ENCODE measurements around the gene BMP4. TPM values are rescaled to one million over a fixed set of nuclear protein-coding genes. Genes with fewer than 3 reads are reported as not detected.

The BMP4 gene
- polyA plus RNA-seq, 10 donors, result 11.5 to 29.2 (median 18.5) TPM

GRCh38 chr14:53947452-53948204 lies 9.0 kb downstream of the BMP4 start:
- DNase-seq, result peak in 2 of 3 donors; percentile 34 to 57

DNA sequence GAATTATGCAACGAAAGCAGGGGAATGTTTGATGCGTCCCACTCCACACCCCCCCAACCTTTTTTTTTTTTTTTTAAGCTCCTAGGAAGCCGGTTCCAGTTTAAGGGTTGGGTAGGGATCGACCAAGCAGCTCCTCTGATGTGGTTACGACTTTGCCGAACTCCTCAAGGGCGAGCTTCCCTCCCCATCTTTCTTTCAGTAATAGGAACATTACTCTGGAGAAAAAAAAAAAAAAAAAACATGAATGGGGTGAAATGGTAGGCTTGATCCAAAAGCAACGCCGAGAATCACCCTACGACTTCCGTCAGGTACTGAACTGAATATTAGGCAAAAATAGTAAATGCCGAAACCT lies 9.6 kb downstream of the BMP4 start:
- DNase-seq, result peak in 1 of 3 donors; percentile 54

DNA sequence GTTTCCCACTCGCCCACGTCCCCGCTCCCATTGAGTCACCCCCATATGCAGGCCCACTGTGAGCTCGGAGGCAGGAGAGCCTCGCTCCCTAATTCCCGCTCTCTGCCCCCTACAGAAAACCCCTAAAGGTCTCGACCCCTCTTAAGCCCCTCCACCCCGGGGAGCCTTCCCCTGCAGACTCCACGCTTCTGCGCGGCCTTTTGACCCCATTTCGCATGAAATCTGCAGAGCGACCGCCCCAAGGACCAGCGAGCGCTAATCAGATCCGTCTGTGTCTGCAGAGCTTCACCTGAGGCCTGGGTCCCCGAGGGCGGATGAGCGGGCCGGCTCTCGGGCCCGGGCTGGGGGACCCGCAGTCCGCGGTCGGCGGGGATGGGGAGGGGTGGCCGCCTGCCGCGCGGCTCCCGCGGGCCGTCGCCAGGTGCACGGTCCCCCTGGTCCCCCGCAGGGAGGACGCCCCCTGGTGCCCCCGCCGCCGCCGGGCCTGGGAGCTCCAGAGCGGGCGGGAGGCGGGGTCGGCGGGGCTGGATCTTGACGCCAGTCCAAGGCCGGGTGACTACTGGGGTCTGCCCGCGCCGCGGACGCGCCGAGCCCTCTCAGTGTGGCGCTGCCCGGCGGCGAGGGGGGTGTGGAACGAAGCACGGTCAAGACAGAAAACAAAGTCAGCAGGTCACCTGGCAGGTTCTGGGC lies 10.1 kb downstream of the BMP4 start:
- peak in 1 of 3 donors; percentile 47 for DNase-seq

DNA sequence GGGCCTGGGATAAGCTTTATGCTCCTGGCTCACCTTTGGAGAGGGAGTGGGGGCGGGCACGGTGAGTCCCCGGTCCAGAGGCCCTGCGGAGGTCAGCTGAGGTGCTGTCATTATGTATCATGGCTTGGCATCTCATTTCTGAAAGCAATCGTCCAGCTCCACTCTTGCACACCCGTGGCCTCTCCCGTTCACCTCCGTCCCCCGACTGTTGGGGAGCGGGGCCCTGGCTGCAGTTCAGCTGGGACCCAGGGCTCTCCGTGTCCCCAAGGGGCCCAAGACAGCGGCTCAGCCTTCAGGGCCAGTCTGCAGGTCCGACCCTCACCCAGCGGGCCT lies 10.6 kb downstream of the BMP4 start:
- no peak for DNase-seq

- DNase-seq, result no peak
Measured at GRCh38 chr14:53943751-53944083, 12.9 kb downstream of the BMP4 start.

DNA sequence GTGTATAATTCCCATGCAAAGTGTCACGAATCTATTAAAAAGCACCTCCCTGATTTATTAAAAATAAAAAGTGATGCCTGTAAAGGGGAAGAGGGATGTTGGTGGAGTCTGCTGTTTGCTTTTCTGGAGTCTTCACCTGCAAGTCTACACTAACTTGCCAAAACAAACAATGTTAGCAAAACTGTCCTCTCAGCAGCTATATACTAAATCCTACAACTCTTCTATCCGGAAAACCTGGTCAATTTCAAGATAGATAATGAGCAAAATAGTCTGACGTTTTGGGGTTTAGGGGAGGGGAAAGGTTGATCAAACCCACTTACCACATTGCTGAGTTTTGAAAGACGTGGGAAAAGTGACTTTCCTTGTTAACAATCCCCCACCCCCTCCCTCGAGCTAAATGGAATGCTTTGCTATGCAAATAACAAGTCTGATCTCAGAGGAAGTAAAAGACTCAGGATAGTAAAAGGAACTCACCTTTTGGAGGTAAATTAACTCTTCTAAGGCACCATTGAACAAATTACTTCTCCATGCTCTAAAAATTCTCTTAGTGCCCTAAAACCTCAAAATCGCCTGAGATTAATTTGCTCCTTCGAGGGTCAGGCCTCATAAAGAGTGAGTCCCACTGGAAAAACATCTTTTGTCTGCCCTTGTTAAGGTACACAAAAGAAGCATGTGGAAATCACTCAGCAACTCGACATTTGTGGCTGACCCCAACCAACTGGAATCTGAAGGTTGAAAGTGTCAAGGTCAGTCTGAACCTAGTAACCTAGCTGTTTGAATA lies 13.5 kb downstream of the BMP4 start:
- no peak for DNase-seq

DNA sequence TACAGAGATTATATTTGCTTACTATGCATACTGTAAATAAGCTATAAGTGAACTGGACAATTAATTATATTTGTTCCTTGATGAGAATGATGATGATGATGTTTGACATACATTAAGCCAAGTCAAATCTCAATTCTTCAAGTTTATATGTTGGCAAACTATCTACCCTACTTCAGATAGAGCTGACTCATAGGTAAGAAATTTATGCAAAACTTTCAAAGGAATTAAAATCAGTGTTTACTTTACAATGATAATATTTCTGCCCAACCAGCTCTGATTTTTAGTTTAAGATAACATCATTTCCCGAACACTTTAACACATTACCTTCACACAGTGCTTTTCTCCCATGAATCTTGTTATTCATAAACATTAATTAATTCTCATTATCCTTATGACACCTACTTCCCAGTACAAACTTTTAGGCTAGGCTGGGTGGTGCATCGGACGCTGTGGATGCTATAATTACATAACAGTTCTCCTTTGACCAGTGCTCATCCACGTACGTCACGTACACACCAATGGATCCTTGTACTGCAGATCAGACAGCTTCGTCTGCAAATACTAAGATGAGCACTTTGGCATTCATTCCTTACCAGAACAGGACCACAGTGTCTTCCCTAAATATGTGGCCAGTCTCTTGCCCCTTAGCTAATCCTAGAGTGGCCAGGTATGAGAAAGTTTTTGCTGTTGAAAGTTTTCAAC lies 18.3 kb downstream of the BMP4 start:
- no peak for DNase-seq

GRCh38 chr14:53934778-53935414 lies 21.7 kb downstream of the BMP4 start:
- DNase-seq, result no peak

GRCh38 chr14:53932966-53933365 lies 23.7 kb downstream of the BMP4 start:
- DNase-seq, result no peak

DNA sequence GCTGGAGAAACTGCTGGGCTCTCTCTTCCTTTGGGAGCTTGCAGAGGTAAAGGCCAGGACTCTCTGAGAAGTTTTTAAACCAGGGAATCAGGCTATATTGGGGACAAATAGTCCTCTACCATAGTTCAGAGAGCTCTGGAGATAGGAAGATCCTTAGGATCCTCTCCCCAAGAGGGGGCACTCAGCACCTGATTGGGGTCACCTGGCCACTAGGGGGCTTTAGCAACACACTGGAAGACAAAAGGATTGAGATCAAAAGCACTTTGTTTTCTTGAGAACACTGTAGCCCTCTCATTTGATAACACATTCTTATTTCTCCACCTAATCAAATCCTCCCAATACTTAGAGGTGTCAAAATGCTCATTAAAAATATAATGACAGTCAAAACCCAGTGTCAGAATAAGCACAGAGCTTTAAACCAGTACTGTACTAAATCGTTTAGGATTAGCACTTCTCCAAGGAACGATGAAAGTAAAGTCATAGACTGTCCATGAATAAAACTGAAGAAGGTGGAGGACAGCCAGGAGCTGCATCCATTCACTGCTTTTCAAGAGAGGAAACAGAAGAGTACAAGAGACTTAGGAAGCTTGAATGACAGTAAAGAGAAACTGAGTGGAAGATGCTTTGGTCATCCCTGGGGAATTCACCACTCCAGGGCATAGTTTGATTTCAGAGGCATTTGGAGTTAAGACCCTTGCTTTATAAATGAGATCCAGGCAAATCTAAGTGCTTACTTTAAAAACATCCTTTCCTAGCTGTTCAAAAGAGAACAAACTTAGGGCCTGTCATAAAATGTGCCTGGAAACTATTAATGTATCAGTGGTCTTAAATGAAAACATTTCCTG lies 26.5 kb downstream of the BMP4 start:
- peak in 1 of 3 donors; percentile 32 for DNase-seq

DNA sequence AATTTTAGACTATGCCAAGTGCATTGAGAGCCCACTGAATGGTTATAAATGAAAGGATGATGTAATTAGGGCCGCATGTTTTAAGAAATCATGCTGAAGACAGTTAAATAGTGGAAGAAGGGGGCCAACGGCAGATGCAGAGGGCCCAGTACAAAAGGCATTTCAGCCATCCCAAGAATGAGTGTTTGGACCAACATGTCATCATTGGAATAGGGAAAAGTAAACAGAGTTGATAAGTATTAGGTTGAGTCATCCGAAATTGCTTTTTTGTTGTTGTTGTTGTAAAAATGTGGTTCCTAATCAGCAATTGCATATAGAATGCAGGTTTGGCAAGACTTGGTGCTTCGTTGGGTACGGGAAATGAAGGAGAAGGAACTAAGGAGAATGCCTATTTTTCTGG lies 29.5 kb downstream of the BMP4 start:
- DNase-seq, result no peak

DNA sequence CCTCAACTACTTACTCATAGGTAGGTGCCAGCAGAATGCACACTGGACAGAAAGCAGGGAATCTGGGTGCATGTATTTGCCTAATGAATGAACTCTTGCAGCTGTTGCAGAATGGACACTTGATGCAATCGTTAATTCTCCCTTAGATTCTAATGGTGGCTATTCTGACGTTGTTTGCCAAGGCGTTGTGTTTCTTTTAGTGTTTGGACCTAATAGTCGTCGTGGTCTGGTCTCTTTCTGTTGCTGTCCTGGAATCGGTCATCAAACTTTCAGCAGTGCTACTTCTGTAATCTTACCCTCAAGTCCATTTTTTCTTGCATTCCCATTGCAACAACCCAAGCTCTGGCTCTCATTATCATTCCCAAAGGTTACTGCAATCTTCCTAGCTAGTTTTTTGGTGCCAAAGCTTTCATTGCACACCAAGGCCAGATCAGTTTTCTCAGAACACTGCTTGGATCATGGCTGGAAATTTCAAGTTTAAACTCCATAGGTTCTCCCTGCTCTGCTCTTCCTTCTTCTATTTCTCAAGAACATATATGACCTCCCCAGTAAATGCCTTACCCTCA lies 31.3 kb downstream of the BMP4 start:
- no peak for DNase-seq

DNA sequence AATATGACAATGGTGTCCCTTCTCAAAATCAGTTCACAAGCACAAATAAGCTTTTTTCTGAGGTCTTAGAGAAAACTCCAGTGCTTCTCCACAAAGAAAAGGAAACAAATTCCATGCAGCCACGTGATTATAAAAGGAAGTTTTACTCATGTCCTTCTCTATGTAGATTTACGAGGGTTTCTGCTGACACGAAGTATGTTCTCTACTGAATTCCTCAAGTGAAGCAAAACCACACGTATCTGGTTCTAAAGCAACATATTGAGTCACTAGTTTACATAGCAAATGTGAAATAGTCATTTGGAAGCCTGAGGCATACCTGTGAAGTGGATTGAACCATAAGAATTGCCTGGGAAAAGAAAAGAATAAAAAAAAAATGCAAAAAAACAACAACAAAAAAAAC lies 31.9 kb downstream of the BMP4 start:
- peak in 1 of 3 donors; percentile 72 for DNase-seq

GRCh38 chr14:53921027-53921426 lies 35.6 kb downstream of the BMP4 start:
- DNase-seq, result no peak

GRCh38 chr14:53916239-53916638 lies 40.4 kb downstream of the BMP4 start:
- no peak for DNase-seq

GRCh38 chr14:53915364-53916014 lies 41.1 kb downstream of the BMP4 start:
- no peak for DNase-seq

GRCh38 chr14:53912021-53912420 lies 44.6 kb downstream of the BMP4 start:
- peak in 1 of 3 donors; percentile 29 for DNase-seq

DNA sequence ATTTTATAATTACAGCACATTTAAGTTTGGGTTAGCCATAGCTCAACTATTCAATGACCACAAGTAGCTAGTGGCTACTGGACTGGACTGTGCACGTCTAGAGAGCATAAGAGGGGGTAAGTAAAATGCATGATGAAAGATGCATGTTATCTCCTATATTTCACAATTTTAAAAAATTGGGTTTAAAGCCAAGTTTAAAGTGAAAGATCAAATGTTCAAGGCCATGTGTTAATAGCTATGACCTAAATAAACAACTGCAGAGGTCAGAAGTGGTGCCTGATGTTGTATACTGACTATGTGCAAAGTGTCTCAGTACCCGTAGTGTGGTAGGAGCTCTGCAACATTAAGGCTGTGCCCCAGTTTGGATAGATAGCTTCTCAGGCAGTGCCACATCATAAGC lies 48.2 kb downstream of the BMP4 start:
- DNase-seq, result no peak

GRCh38 chr14:53902307-53902706 lies 54.3 kb downstream of the BMP4 start:
- no peak for DNase-seq

DNA sequence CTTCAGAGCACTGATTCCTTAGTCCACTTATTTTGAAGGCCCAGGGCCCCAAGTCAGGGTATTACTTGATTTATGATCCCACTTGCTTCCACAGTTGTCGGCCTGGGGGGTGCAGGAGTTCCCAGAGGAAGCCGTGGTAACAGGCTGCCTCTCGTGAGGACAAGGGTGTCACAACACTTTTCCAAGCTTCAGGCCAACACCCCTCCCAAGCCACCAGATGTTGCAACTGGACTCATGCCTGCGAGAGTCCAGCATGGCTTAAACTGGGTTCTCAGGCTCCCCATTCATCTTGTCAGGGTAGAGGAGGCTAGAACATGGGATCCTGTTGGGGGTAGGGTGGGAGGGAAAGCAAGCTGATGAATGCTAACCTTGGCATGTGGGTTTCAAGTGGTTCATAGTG lies 56.1 kb downstream of the BMP4 start:
- DNase-seq, result peak in 1 of 3 donors; percentile 8
